IMR-90 (cell line): Measurements from ENCODE around the gene NPFFR1. TPM values are rescaled to one million over a fixed set of nuclear protein-coding genes. Genes with fewer than 3 reads are reported as not detected.

Experiments used
- ATAC-seq: fragments of 200-7000 bp; cut with Tn5 transposase; 2 replicates; pipeline ENCODE4 v1.9.1; 2020; ENCODE audit warnings: low read depth, mild to moderate bottlenecking, moderate library complexity
- BruUV-seq: library from RNA; stranded (reverse); fragments of 400-500 nt; replicated peaks from 2 replicates; lab custom pipeline; 2021; lab: Mats Ljungman, UMichigan
- CTCF ChIA-PET: fragments of 300-600 bp; formaldehyde crosslinking; extraction: SDS; loops from one replicate; lab custom pipeline; 2021; ENCODE audit warnings: antibody characterized with exemption; lab: Yijun Ruan, JAX
- POLR2A ChIA-PET: fragments of 300-600 bp; sonication (Branson Sonifier 250); formaldehyde crosslinking; loops from one replicate; lab custom pipeline; 2022; ENCODE audit warnings: antibody characterized with exemption; ENCODE audit not compliant: unreplicated experiment; lab: Charles Lee
- DNase-seq: peaks from one replicate; pipeline ENCODE4 v3.0.0; 2013
- H2AFZ ChIP-seq: replicated peaks from 2 replicates; pipeline ENCODE3; 2013; ENCODE audit warnings: low read length, mild to moderate bottlenecking; ENCODE audit not compliant: poor library complexity
- H2AK5ac ChIP-seq: 2 replicates; pipeline ENCODE4 v1.6.1; 2013; ENCODE audit warnings: low read depth, low read length, inconsistent platforms
- H2AK9ac ChIP-seq: replicated peaks from 2 replicates; pipeline ENCODE3; 2013; ENCODE audit warnings: mild to moderate bottlenecking, low read depth, low read length, moderate library complexity; ENCODE audit not compliant: poor library complexity
- H2BK120ac ChIP-seq: 2 replicates; pipeline ENCODE4 v1.6.1; 2013; ENCODE audit warnings: low read depth, low read length, inconsistent platforms
- H2BK15ac ChIP-seq: 3 replicates; pipeline ENCODE4 v1.6.1; 2013; ENCODE audit warnings: low read depth, low read length, inconsistent platforms
- H2BK20ac ChIP-seq: 2 replicates; pipeline ENCODE4 v1.6.1; 2013; ENCODE audit warnings: low read depth, mild to moderate bottlenecking, inconsistent platforms, low read length, moderate library complexity
- H2BK5ac ChIP-seq: 2 replicates; pipeline ENCODE4 v1.6.1; 2013; ENCODE audit warnings: mild to moderate bottlenecking, low read depth, low read length, inconsistent platforms; ENCODE audit not compliant: poor library complexity, severe bottlenecking
- H3K14ac ChIP-seq: replicated peaks from 2 replicates; pipeline ENCODE4 v1.6.1; 2013; ENCODE audit warnings: low read depth, low read length, inconsistent platforms
- H3K18ac ChIP-seq: 2 replicates; pipeline ENCODE4 v1.6.1; 2013; ENCODE audit warnings: low read depth, low read length, control low read depth
- H3K23ac ChIP-seq: 2 replicates; pipeline ENCODE4 v1.6.1; 2013; ENCODE audit warnings: low read depth, low read length, inconsistent platforms
- H3K27ac ChIP-seq: 2 replicates; pipeline ENCODE4 v1.5.1; 2013; ENCODE audit warnings: mild to moderate bottlenecking, control low read depth, low read length; ENCODE audit not compliant: insufficient read depth
- H3K27me3 ChIP-seq: 2 replicates; pipeline ENCODE4 v1.6.1; 2013; ENCODE audit warnings: low read length; ENCODE audit not compliant: control insufficient read depth, insufficient read depth
- H3K36me3 ChIP-seq: 2 replicates; pipeline ENCODE4 v1.6.1; 2013; ENCODE audit warnings: low read length, mixed read lengths; ENCODE audit not compliant: control insufficient read depth, insufficient read depth
- H3K4ac ChIP-seq: 2 replicates; pipeline ENCODE4 v1.6.1; 2013; ENCODE audit warnings: low read depth, low read length, inconsistent platforms
- H3K4me1 ChIP-seq: 2 replicates; pipeline ENCODE4 v1.6.1; 2013; ENCODE audit warnings: low read length, mixed read lengths; ENCODE audit not compliant: control insufficient read depth, insufficient read depth
- H3K4me2 ChIP-seq: 2 replicates; pipeline ENCODE4 v1.6.1; 2013; ENCODE audit warnings: low read depth, mild to moderate bottlenecking, control low read depth, low read length, moderate library complexity
- H3K4me3 ChIP-seq: 2 replicates; pipeline ENCODE4 v1.5.1; 2013; ENCODE audit warnings: low read depth, mild to moderate bottlenecking, control low read depth, low read length, moderate library complexity; ENCODE audit not compliant: insufficient read depth
- H3K56ac ChIP-seq: 2 replicates; pipeline ENCODE4 v1.6.1; 2013; ENCODE audit warnings: low read length, inconsistent platforms; ENCODE audit not compliant: insufficient read depth; ENCODE audit errors: extremely low read depth
- H3K79me1 ChIP-seq, 2 experiments: 2 replicates each; pipeline ENCODE4 v1.6.1; 2013; ENCODE audit warnings: low read length in 2 of 2, inconsistent platforms in 1 of 2, low read depth in 1 of 2
- H3K9ac ChIP-seq: 2 replicates; pipeline ENCODE4 v1.6.1; 2013; ENCODE audit warnings: low read depth, low read length, control low read depth
- H3K9me1 ChIP-seq: 2 replicates; pipeline ENCODE4 v1.6.1; 2013; ENCODE audit warnings: low read length, inconsistent platforms; ENCODE audit not compliant: insufficient read depth
- H3K9me3 ChIP-seq: 2 replicates; pipeline ENCODE4 v1.6.1; 2013; ENCODE audit warnings: low read length; ENCODE audit not compliant: control insufficient read depth, insufficient read depth
- H4K20me1 ChIP-seq: 2 replicates; pipeline ENCODE4 v1.6.1; 2013; ENCODE audit warnings: low read length, inconsistent platforms; ENCODE audit not compliant: insufficient read depth
- H4K5ac ChIP-seq: 2 replicates; pipeline ENCODE4 v1.6.1; 2013; ENCODE audit warnings: mild to moderate bottlenecking, low read depth, low read length, control low read depth
- H4K8ac ChIP-seq, 2 experiments: 2 replicates each; pipeline ENCODE4 v1.6.1; 2013; ENCODE audit warnings: low read depth in 2 of 2, low read length in 2 of 2, control low read depth in 1 of 2, inconsistent platforms in 1 of 2
- H4K91ac ChIP-seq: 2 replicates; pipeline ENCODE4 v1.6.1; 2013; ENCODE audit warnings: low read depth, low read length, inconsistent platforms; ENCODE audit not compliant: insufficient read depth
- BHLHE40 ChIP-seq: fragments of 150-350 bp; IDR thresholded peaks from 2 replicates; pipeline ENCODE4 v1.6.1; 2016; ENCODE audit warnings: mild to moderate bottlenecking, low read depth, low read length
- CEBPB ChIP-seq: IDR thresholded peaks from 2 replicates; pipeline ENCODE4 v1.6.1; 2012; ENCODE audit warnings: low read depth, low read length, improper control_type of control experiment
- CTCF ChIP-seq: conservative IDR thresholded peaks from 2 replicates; pipeline ENCODE4 v1.5.1; 2012; ENCODE audit warnings: mild to moderate bottlenecking, low read depth, low read length, improper control_type of control experiment
- NFE2L2 ChIP-seq: fragments of 150-350 bp; IDR thresholded peaks from 2 replicates; pipeline ENCODE4 v1.6.1; 2016; ENCODE audit warnings: low read depth, mild to moderate bottlenecking, low read length
- WGBS, 2 experiments: methylation state at CpG; one replicate each; pipeline versions ENCODE4 v1.1.5 to v1.1.7; 2013; ENCODE audit warnings: missing lambda C conversion rate in 2 of 2; ENCODE audit not compliant: insufficient read length in 1 of 2; ENCODE audit errors: extremely low coverage in 2 of 2; 5-methylcytosine and 5-hydroxymethylcytosine counted together
- dilution Hi-C: fragments of 300-500 bp; cut with HindIII; formaldehyde crosslinking; loops from one replicate; pipeline ENCODE4 v1.14.3; 2018; ENCODE audit warnings: low sequenced_read_pairs; ENCODE audit not compliant: unreplicated experiment
- in situ Hi-C: fragments of 300-500 bp; cut with MboI; formaldehyde crosslinking; loops from 3 replicates; pipeline ENCODE4 v1.14.3; 2019; ENCODE audit warnings: low sequenced_read_pairs, inconsistent platforms, mixed read lengths
- intact Hi-C: fragments of 100-400 bp; cut with micrococcal nuclease; formaldehyde crosslinking; loops from 2 replicates; pipeline ENCODE4 v1.10.0; 2022
- polyA plus RNA-seq, 3 experiments: library from polyadenylated mRNA; depleted of rRNA; stranded (reverse); fragments of >200 nt; gene quantifications; 2 replicates each; pipeline ENCODE4 v1.2.3, GENCODE V29; 2012; ENCODE audit warnings: low replicate concordance in 1 of 3
- total RNA-seq: library from RNA; depleted of rRNA; stranded (reverse); fragments of >200 nt; gene quantifications from 2 replicates; pipeline ENCODE4 v1.2.3, GENCODE V29; 2012
- TF ChIP-seq, protein P1 (sequence below): fragments of 150-350 bp; IDR thresholded peaks from 2 replicates; pipeline ENCODE4 v1.6.1; 2016; ENCODE audit warnings: low read depth, mild to moderate bottlenecking, low read length, moderate library complexity, borderline replicate concordance

Gene NPFFR1
- total and polyA plus RNA-seq, 2 of the 4 experiments (the other 2 are of a cell fraction), result not detected

DNA sequence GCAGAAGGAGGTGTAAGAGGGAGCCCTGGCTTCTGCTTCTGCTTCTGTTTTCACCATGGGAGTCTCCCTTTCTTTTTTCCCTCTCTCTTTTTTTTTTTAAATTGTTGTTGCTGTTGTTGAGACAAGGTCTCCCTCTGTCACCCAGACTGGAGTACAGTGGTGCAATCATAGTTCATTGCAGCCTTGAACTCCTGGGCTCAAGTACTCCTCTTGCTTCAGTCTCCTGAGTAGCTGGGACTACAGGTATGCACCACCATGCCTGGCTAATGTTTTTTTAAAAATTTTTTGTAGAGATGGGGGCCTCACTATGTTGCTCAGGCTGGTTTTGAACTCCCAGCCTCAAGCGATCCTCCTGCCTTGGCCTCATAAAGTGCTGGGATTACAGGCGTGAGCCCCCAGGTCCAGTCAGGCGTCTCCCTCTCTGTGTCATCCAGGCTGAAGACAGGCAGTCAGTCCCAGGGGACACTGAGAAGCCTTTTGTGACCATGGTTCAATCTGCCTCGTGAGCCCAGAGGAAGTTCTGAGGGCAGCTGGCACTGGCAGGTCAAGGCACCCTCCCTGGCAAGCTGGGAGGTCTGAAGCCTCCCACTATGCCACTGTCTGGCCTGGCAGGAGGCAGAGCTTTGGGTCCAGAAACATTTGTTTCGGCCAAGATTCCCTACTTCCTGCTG, 33.6 kb upstream of the NPFFR1 start:
- H3K18ac ChIP-seq, result no peak overlapping the region
- no TSS peak for BruUV-seq
- WGBS, 2 experiments, result 93% methylated on average over 3 of the region's 5 CpGs; no CpG with 5 or more reads in 1 of the 2 experiments
- CTCF ChIA-PET, result no interaction called here
- H3K4me1 ChIP-seq, result peaks cover 7% of the 10 kb centered on the region; the same call in 1 of the 2 replicates
- no peaks in the 10 kb centered on the region for H3K36me3 ChIP-seq
- in situ Hi-C loops (no loop called here), dilution Hi-C loops (no loop called here), intact Hi-C loops (no loop called here)
- no peak overlapping the region for H2AK5ac ChIP-seq
- no peak for DNase-seq
- no peak overlapping the region for H3K4me3 ChIP-seq
- no peak overlapping the region for H2AFZ ChIP-seq
- TF ChIP-seq CTCF (no peak), BHLHE40 (no peak), NFE2L2 (no peak), CEBPB (no peak)
- TF ChIP-seq, protein P1, sequence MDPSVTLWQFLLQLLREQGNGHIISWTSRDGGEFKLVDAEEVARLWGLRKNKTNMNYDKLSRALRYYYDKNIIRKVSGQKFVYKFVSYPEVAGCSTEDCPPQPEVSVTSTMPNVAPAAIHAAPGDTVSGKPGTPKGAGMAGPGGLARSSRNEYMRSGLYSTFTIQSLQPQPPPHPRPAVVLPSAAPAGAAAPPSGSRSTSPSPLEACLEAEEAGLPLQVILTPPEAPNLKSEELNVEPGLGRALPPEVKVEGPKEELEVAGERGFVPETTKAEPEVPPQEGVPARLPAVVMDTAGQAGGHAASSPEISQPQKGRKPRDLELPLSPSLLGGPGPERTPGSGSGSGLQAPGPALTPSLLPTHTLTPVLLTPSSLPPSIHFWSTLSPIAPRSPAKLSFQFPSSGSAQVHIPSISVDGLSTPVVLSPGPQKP, result no peak
- POLR2A ChIA-PET, result no interaction called here
- H4K91ac ChIP-seq, result no peak overlapping the region
- peaks cover 3% of the 10 kb centered on the region; the same call in 1 of the 2 replicates for H3K9me1 ChIP-seq
- no peak overlapping the region for H2BK15ac ChIP-seq
- H3K4ac ChIP-seq, result no peak overlapping the region
- no peak overlapping the region for H4K5ac ChIP-seq
- no peak overlapping the region for H3K23ac ChIP-seq
- H3K4me2 ChIP-seq, result no peak overlapping the region
- H3K56ac ChIP-seq, result no peak overlapping the region
- no peaks in the 10 kb centered on the region for H3K9me3 ChIP-seq
- H2BK20ac ChIP-seq, result no peak overlapping the region
- H2BK120ac ChIP-seq, result no peak overlapping the region
- no peak for ATAC-seq
- no peak overlapping the region for H4K8ac ChIP-seq
- H3K79me1 ChIP-seq, result no peaks in the 10 kb centered on the region
- H3K27me3 ChIP-seq, result no peaks in the 10 kb centered on the region
- H4K20me1 ChIP-seq, result no peaks in the 10 kb centered on the region
- no peak overlapping the region for H3K9ac ChIP-seq
- no peak overlapping the region for H2AK9ac ChIP-seq
- H3K14ac ChIP-seq, result no peak overlapping the region
- H2BK5ac ChIP-seq, result no peak overlapping the region
- no peak overlapping the region for H3K27ac ChIP-seq
